ENCODE measurements around the gene MRPL11.

The MRPL11 gene

DNA sequence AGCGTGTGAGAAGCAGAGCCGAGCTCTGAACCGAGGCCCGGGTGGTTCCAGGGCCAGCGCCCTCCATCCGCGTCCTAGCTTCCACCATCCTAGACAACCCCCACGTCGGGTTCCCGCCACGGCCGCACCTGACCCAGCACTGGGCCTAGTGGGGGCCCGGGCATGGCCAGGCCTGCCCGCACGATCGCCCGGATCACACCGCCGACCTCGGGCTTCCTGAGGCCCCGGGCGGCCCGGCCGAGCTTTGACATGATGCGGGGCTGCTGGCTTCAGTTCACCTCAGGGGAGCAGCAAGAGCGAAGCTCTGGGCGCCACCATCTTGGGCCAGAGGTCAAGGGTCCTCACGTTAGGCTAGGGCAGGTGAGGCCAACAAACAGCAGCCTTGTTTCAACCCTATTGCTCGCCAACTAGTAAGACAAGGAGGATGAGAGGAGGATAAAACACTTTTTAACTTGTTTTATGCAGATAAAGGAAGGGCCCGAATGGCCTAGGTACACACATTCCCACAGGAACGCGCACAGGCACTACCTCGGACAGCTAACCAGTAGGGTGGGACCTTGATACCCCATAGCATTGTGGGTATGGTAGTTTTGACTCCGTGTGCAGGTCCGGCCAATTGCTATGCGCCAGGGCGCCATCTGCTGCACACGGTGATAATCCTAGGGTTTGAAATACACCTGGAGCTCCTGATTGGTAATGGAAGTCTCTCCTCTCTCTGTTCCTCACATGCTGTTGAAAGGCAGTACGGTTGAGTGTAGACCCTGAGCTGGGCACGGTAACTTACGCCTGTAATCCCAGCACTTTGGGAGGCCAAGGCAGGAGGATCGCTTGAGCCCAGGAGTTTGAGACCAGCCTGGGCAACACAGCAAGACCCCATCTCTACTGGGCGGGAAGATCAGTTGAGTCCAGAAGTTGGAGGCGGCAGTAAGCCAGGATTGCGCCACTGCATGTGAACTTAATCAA is at the start of gene MRPL11:
MRPL11 (minus strand) TSS at position 345 of the 963 bp plus-strand sequence; CDS start at position 251, 94 bp downstream.
- peak; percentile 98 for DNase-seq

DNA sequence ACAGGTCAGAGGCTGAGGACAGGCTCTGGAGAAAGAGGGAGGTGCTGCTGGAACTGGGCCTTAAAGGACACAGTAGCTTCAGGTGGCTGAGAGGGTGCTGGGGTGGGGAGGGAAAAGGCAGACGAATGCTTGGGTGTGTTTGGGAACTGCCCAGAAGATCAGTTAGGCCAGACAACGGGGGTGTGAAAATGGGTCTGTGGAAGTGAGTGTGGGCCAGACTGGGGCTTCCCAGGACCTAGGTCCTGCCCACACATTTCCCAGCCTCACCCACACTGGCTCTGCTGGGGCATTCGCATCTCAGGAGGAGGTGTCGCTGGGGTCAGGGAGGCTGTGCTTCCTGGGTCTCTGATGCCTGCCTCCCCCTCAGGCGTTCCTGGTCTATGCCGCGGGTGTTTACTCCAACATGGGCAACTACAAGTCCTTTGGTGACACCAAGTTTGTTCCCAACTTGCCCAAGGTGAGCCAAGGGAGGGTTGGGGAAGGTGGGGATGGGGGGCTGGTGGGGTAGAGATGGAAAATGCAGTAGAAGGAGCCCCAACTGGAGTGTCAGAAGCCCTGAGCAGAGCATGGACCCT is 46.2 kb upstream of the MRPL11 start:
- DNase-seq, result no peak

DNA sequence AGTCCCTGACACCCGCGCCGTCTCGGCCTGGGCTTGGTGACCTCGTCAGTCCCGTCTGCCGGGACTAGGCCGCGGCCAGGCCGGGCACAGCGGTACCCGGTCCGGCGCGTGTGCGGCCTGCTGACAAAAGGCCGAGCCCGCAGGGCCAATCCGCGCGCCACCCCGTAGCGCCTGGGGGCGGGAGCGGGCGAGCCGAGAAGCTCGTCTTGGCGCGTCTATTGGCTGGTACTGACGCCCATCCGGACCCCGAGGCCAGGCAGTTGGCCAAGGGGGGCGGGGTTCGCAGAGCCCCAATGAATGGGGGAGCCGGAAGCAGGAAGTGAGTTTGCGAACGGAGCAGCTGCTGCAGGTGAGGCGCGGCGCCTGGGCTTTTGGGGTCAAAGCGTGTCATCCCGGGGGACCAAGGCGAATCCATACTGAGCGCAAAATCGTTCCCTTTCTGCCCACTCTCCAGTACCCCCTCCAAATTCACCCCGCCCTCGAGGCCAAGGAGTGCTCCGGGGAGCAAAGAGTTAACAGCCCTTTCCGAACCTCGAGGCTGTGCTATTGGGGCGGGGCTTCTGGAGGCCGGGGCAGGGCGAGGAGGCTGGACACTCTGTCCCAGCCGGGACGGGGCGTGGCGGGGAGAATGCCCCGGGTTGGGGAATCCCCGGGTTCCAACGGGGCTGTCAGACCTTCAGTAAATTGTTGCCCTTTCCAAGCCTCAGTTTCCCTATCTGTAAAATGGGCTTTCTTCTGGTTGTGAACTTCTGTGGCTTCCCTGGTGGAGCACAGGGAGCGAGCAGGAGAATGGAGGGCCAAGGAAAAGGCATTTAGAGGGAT is 41.7 kb upstream of the MRPL11 start, which contains the start of gene DPP3:
DPP3 (plus strand) TSS at position 318 of the 822 bp plus-strand sequence. CDS start 1,767 bp downstream, outside the sequence.
- peak; percentile 98 for DNase-seq

DNA sequence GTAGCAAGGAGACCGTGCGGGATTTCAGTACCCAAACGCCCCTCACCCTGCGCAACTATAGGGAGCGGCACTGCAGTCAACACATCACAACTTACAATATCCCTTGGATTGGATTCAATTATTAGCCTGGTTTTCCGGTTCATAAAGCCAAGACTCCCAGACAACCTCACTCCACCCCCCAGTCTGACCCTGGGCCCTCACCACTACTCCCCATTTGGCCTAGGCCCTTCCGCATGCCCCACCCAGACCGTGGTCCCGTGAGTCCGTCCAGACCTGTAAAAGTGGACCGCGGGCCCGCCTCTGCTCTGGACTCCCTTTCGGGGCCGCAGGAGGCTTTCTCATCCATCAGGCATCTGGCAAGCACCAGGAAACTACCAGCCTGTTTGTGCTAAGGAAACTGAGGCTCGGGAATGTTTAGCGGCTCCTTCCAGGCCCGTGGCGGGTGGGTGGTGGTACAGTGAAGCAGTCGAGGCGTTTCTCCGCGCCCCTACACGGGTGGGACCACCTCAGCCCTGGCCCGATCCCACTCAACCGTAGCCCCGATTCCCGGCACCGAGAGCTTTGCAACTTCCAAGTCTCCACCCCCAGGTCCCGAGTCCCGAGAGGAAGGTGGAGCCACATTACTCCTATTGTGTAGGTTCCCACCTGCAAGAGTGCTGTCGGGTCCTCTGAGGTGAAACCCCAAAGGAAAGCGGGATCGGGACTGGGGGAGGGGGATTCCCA is 40.9 kb upstream of the MRPL11 start:
- no peak for DNase-seq

DNA sequence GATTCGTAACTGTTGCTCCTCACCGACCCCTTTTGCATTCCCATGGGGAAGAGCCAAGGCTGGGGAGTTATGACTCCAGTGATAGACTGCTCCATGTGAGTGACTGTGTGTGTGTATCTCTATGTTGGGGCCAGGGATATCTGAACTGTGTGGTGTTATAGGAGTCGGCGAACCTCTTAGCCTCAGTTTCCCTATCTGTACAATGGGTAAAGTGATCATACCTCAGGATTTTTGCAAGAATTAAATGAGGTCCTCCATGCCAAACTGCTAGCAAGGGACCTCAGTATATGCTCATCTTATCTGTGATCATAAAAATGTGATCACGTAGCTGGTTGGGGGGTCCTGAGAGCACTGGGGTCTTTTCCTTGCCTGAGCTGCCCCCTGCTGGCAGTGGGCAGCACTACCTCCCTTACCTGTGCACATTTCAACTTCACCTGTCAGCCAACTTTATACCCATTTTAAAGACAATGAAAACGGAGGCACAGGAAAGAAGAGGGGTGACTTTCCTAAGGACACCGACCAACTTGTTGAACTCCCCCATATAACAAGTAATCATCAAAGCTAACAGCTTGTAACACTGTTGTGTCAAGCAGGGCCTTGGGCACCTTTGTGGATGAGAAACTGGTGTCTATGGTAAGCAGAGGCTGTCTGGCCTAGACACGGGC is 40.2 kb upstream of the MRPL11 start:
- no peak for DNase-seq

DNA sequence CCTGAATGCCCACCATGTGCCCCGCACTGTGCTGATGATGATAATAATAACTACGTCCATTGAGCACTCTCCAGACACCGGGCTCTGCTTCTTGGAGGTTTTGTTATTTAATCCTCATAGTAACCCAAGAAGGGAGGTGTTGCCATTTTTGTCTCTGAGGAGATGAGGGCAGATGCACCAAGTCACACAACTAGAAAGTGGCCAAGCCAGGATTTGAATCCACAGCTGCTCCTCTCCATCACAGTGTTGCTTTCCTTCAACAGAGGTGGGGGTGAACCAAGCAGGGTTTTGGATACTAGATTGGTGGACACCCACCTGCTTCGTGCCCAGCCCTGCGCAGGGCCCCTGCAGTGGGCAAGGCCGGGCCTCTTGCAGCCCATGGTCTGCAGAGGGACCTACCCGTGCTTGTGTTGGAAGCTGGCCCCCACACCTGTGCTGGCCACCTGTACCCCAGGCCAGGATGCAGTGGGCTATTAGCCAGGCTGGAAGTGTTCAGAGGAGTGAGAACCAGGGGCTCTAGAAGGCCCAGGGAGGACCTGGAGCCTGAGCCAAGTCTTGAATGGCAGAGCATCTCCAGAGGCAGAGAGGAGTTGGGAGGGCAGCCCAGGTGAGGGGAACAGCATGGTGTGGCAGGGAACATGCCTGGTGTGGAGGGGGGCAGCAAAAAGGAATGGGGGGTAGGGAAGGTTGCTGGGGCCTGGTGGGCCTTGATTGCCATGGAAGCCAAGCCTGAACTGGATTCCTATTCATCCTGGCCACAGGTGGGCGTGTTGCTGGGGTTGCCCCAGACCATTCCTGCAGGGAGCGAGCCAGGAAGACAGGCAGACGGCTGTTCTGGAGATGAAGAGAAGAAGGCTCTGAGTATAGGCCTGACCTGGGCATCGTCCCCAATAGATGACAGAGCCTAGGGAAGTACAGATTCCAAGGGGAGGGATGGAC is 38.9 kb upstream of the MRPL11 start:
- DNase-seq, result no peak

DNA sequence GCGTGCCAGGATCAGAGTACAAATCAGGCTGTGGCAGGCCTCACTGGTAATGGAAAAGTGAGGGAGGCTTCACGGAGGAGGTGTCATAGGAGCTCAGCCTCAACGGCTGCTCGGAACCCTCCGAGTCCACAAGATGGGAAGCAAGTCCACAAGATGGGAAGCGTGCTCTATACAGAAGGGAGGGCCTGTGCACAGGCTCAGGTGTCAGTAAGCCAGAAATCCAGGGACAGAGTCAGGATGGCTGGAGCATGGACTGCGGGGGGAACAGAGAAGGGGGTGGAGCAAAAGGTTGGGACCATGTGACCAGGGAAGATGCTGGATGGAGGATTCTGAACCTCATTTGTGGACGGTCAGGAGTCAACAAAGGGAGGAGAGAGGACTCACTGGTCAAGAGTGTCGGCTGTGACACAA is 38.2 kb upstream of the MRPL11 start:
- DNase-seq, result no peak

DNA sequence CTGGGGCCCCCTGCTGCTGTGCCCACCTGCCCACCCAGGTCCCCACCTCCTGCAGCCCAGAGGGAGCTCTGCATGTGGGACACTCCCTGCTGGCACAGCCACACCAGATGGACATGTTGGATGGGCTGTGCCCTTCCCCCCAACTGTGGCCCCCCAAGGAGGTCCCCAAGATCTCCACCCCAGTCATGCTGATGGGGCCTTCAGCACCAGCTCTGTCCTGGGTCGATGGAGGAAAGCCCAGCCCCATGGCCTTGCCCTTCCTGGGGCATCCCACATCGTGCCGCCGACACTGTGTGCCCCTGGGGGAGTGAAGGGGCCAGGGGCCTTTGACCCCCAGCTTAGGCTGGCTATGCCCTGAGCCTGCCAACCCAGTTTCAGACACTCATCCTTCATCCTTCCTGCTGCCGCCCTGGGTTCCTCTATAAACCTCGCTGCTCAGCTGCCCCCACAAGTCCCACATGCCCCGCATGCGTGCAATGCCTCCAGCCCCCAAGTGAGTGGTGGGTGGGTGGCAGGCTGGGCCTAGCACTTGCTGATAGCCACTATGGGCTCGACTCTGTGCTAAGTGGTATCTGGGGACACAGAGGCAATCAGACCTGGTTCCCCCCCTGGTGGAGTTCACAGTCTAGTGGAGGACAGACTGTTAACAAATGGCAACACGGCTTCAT is 37.7 kb upstream of the MRPL11 start:
- DNase-seq, result no peak

DNA sequence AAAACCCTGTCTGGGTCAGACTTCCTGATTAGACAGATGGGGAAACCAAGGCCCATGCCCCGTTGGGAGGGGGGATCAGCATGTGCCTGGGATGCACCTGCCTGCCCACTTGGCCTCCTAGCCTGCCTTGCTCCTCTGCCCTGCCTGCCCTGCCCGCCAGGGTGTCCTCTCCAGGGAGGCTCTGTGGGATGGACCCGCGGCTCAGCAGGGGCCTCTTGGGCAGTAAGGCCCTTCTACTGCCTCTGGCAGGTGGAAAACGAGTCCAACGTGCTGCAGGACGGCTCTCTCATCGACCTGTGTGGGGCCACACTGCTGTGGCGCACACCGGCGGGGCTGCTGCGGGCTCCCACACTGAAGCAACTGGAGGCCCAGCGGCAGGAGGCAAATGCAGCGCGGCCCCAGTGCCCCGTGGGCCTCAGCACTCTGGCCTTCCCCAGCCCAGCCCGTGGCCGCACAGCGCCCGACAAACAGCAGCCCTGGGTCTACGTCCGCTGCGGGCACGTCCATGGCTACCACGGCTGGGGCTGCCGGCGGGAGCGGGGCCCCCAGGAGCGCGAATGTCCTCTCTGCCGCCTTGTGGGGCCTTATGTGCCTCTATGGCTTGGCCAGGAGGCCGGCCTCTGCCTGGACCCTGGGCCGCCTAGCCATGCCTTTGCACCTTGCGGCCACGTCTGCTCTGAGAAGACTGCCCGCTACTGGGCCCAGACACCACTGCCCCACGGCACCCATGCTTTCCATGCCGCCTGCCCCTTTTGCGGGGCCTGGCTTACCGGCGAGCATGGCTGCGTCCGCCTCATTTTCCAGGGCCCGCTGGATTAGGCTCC is 36.9 kb upstream of the MRPL11 start:
- DNase-seq, result no peak

DNA sequence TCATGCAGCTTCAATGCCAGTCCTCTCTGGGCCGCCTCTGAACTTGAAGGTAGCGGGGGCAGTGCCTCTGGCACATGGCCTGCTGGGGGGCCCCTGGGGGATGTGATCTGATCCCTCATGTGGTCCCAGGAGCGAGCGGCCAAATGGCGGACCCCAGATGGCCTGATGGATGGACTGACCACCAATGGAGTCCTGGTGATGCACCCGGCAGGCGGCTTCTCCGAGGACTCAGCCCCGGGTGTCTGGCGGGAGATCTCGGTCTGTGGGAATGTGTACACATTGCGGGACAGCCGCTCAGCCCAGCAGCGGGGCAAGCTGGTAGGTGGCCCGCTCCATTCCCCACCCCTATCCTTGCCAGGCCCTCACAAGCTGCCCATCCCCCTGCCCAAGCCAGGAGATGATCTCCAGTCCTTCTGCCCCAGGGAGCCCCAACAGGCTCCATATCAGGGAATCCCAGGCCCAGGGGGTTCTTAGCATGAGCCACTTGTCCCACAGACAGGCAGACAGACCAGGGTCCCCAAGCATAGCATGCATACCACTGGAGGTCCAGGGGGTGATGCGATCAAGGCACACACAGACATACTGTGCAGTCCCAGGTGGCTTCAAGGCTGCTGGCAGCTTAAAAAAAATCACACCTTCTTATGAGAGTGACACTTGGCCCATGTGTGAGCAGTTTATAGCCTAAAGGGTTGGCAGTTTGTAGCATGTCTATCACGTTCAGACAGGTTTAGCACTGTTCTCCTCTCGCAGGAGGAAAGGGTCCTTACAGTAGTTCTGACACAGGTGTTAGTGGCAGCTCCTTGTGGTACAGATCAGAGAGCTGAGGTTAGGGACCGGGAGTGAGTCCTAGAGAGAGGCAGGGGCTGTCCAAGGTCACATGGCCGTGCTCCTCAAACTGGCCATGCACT is 35.2 kb upstream of the MRPL11 start:
- DNase-seq, result no peak

DNA sequence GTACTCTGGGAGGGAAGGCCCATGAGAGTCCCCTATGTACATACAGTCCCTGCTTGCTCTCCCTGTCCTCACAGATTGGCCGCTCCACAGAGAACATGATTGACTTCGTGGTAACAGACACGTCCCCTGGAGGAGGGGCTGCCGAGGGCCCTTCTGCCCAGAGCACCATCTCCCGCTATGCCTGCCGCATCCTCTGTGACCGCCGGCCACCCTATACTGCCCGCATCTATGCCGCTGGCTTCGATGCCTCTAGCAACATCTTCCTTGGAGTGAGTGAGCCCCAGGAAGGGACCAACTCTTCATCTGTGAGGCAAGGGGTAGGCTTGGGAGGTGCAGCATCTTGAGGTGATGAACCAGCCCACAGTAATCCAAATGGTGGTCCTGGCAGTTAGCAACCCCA is 34.5 kb upstream of the MRPL11 start:
- DNase-seq, result no peak

DNA sequence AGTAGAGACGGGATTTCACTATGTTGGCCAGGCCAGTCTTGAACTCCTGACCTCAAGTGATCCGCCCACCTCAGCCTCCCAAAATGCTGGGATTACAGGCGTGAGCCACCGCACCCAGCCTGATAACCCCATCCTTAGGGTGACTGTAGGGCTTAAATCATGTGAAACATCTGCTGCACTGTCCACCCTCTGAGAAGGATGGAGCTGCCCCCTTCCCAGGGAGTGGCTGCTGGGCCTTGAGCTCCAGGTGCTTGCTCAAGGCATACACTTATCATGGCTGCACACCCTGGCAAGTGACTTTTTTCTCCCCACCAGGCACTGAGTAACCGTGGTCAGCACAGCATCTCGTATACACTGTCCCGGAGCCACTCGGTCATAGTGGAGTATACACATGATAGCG is 33.4 kb upstream of the MRPL11 start:
- DNase-seq, result no peak

DNA sequence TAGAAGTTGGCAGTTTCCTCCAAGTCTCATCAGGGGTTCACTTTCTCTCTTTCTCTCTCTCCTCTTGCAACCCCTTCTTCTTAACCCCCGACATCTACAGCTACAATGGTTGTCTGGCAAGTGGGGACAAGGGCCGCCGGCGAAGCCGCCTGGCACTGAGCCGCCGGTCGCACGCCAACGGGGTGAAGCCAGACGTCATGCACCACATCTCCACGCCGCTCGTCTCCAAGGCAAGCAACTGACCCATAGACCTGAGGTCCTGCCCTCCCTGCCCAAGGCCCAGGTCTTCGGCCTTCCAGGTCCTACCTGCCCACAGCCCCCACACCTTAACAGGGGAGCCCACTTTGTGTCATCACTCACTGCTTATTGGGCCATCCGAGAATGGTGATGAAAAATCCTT is 32.5 kb upstream of the MRPL11 start:
- DNase-seq, result no peak

DNA sequence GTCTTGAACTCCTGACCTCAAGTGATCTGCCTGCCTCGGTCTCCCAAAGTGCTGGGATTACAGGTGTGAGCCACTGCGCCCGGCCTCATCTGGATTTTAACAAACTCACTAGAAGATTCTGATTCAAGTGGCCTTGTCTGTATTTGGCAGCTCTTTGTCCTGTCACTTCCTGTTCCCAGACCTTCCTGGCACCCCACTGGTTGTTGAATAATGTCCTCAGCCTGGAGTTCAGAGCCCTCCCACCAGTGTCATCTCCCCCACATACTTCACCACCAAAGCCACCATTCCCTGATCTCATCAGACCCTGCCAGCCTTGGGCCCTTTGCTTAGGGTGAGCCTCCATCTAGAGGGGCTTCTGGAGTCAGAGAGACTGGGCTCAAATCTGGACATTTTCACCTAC is 31.4 kb upstream of the MRPL11 start:
- no peak for DNase-seq

DNA sequence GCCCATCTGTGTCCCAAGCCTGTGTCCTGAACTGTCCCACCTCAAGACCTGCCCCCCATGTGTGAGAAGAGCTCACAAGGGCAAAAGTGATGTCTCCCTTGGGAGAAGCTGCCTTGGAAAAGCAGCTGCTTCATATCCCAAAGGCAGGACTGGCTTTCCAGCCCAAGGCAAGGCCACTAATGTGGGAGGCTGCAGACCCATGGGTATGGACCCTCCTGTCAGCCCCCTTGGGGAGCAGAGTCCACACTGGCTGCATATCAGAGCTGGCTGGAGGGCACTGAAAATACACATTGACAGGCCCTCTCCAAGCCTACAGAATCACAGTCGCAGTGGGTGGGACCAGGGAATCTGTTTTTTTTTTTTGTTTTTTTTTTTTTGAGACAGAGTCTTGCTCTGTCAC is 30.8 kb upstream of the MRPL11 start:
- DNase-seq, result no peak

DNA sequence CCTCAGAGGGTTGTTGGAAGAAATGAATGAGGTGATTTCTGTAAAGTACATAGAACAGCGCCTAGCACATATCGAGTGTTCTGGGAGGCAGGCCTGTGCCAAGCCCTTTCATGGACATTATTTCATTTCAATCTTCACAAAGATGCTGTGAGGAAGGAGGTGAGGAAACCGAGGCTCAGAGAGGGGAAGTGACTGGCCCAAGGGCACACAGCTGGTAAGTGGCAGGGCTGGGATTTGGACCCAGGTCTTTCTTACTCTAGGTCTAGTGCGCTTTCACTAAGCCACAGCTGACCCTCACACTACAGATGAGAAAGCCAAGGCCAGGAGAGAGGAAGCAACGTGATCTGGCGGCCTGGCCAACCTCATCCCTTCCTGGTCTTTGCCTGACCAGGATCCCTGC is 30.0 kb upstream of the MRPL11 start:
- DNase-seq, result no peak

DNA sequence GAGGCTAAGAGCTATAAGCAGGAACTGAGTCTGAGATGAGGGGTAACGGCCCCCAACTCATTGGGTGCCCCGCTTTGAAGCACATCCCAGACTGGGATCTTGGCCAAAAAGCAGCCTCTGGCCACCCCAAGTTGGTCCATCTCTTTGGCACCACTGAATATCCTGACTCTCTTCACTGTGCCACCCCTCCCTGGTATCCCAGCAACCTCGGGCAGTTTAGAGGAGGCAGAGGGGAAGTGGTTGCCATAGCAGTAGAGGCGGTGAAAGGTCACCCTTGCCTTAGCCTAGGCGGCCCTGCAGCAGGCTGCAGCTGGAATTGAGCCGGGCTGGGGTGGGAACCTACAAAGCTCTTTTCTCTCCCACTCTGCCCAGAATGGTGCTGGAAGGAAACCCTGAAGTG is 29.1 kb upstream of the MRPL11 start:
- peak in 1 of 2 experiments; percentile 51 for DNase-seq

DNA sequence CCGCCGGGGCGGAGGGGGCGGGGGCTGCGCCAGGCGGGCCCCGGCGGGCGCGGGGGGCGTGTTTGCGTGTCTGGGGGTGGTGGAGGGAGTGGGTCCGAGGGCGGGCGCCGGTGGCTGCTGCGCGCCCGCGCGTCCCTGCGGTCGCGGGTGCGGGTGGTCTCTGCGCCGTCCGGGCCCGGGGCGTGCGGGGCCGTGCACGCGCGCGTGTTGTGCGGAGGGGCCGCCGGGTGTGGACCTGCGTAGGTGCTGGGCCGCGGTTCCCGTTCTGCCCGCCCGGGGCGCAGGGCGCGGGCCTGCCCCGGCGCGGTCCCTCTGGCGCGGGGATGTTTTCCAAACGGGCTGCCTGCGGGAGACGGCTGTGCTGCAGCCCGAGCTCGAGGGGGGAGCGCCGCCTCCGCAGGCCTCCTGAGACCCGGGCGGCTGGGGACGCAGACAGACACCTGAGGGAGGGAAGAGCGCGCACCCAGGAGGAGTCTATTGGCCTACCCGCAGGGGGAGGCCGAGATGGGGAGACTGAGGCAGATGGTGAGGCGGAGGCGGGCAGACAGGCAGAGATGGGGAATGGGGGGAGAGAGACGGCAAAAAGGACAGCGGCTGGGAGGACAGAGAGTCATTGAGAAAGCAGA is 28.5 kb upstream of the MRPL11 start:
- DNase-seq, result peak; percentile 28 to 35

Data from SHP77 (cell line).